ENCODE measurements around the gene THEMIS.
"Not testable (repeated sequence)": the region's sequence is repeated elsewhere in the genome, so short reads cannot be mapped to it uniquely, and the experiment has no call there.

Gene THEMIS

GRCh38 chr6:127710668-127711067, 190.2 kb downstream of the THEMIS start:
- no peak for FAIRE-seq

GRCh38 chr6:127706216-127706615, 194.6 kb downstream of the THEMIS start:
- FAIRE-seq, result no peak

GRCh38 chr6:127695108-127695507, 205.8 kb downstream of the THEMIS start:
- no peak for FAIRE-seq

- FAIRE-seq, result no peak
Measured at GRCh38 chr6:127691146-127691545, 209.7 kb downstream of the THEMIS start.

GRCh38 chr6:127690588-127690987, 210.3 kb downstream of the THEMIS start:
- FAIRE-seq, result no peak

- no peak for FAIRE-seq
Measured at GRCh38 chr6:127690092-127690491, 210.8 kb downstream of the THEMIS start.

- not testable (repeated sequence) for FAIRE-seq
Measured at GRCh38 chr6:127687490-127687889, 213.4 kb downstream of the THEMIS start.

GRCh38 chr6:127686084-127686483, 214.8 kb downstream of the THEMIS start:
- FAIRE-seq, result no peak

GRCh38 chr6:127684501-127684900, 216.4 kb downstream of the THEMIS start:
- FAIRE-seq, result no peak
